Astrocyte (in vitro differentiated cells and primary cell): ENCODE measurements around the gene LAMA3.

ENCODE experiments used
- EZH2 ChIP-seq: IDR thresholded peaks from 2 replicates; pipeline ENCODE4 v1.6.1; 2012; ENCODE audit warnings: mild to moderate bottlenecking, low read length, inconsistent platforms; ENCODE audit not compliant: insufficient read depth
- TF ChIP-seq, protein P1 (sequence below): IDR thresholded peaks from 2 replicates; pipeline ENCODE4 v1.5.1; 2011; ENCODE audit warnings: low read depth, mild to moderate bottlenecking, inconsistent platforms, low read length, moderate library complexity; ENCODE audit not compliant: insufficient read depth

GRCh38 chr18:23825496-23825895 is 136.2 kb downstream of the LAMA3 start:
- TF ChIP-seq, protein P1, sequence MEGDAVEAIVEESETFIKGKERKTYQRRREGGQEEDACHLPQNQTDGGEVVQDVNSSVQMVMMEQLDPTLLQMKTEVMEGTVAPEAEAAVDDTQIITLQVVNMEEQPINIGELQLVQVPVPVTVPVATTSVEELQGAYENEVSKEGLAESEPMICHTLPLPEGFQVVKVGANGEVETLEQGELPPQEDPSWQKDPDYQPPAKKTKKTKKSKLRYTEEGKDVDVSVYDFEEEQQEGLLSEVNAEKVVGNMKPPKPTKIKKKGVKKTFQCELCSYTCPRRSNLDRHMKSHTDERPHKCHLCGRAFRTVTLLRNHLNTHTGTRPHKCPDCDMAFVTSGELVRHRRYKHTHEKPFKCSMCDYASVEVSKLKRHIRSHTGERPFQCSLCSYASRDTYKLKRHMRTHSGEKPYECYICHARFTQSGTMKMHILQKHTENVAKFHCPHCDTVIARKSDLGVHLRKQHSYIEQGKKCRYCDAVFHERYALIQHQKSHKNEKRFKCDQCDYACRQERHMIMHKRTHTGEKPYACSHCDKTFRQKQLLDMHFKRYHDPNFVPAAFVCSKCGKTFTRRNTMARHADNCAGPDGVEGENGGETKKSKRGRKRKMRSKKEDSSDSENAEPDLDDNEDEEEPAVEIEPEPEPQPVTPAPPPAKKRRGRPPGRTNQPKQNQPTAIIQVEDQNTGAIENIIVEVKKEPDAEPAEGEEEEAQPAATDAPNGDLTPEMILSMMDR: no peak
- no peak for TF ChIP-seq EZH2
